Measurements from ENCODE around the gene CSF1R.

The CSF1R gene

GRCh38 chr5:150069672-150070627, 16.4 kb downstream of the CSF1R start:
- no peak for DNase-seq

GRCh38 chr5:150068961-150069645, 17.3 kb downstream of the CSF1R start:
- no peak for DNase-seq

- no peak for DNase-seq
These were observed 17.9 kb downstream of the CSF1R start for GRCh38 chr5:150068472-150068871.

- no peak for DNase-seq
These were observed 18.3 kb downstream of the CSF1R start for GRCh38 chr5:150068071-150068470.

GRCh38 chr5:150067405-150067960, 18.9 kb downstream of the CSF1R start:
- no peak for DNase-seq

GRCh38 chr5:150066901-150067396, 19.4 kb downstream of the CSF1R start:
- DNase-seq, result no peak

GRCh38 chr5:150066436-150066835, 19.9 kb downstream of the CSF1R start:
- DNase-seq, result no peak

- no peak for DNase-seq
These were observed 20.5 kb downstream of the CSF1R start for GRCh38 chr5:150065886-150066285.

- no peak for DNase-seq
These were observed 21.0 kb downstream of the CSF1R start for GRCh38 chr5:150065346-150065745.

GRCh38 chr5:150064681-150065220, 21.6 kb downstream of the CSF1R start:
- DNase-seq, result no peak

- DNase-seq, result no peak
These were observed 22.7 kb downstream of the CSF1R start for GRCh38 chr5:150063638-150064037.

GRCh38 chr5:150062216-150062922, 24.0 kb downstream of the CSF1R start:
- no peak for DNase-seq

- DNase-seq, result no peak
These were observed 24.8 kb downstream of the CSF1R start for GRCh38 chr5:150061538-150061995.

- DNase-seq, result no peak
These were observed 25.9 kb downstream of the CSF1R start for GRCh38 chr5:150060471-150060870.

GRCh38 chr5:150059623-150060022, 26.7 kb downstream of the CSF1R start:
- no peak for DNase-seq

- peak; percentile 6 for DNase-seq
These were observed 27.8 kb downstream of the CSF1R start for GRCh38 chr5:150058480-150059126.

- no peak for DNase-seq
These were observed 28.4 kb downstream of the CSF1R start for GRCh38 chr5:150057996-150058395.

- DNase-seq, result no peak
These were observed 28.8 kb downstream of the CSF1R start for GRCh38 chr5:150057511-150057910.

GRCh38 chr5:150057052-150057451, 29.3 kb downstream of the CSF1R start:
- DNase-seq, result no peak

- no peak for DNase-seq
These were observed 30.3 kb downstream of the CSF1R start for GRCh38 chr5:150056075-150056443.

GRCh38 chr5:150055326-150056074, 30.9 kb downstream of the CSF1R start:
- no peak for DNase-seq

All from CD4-positive, alpha-beta T cell treated with Interleukin-12 subunit alpha and Interleukin-12 subunit beta, for 1 hour (primary cell).